ENCODE results near the gene ZFYVE1.
"Not testable (repeated sequence)": the region's sequence is repeated elsewhere in the genome, so short reads cannot be mapped to it uniquely, and the experiment has no call there.

The ZFYVE1 gene, protein sequence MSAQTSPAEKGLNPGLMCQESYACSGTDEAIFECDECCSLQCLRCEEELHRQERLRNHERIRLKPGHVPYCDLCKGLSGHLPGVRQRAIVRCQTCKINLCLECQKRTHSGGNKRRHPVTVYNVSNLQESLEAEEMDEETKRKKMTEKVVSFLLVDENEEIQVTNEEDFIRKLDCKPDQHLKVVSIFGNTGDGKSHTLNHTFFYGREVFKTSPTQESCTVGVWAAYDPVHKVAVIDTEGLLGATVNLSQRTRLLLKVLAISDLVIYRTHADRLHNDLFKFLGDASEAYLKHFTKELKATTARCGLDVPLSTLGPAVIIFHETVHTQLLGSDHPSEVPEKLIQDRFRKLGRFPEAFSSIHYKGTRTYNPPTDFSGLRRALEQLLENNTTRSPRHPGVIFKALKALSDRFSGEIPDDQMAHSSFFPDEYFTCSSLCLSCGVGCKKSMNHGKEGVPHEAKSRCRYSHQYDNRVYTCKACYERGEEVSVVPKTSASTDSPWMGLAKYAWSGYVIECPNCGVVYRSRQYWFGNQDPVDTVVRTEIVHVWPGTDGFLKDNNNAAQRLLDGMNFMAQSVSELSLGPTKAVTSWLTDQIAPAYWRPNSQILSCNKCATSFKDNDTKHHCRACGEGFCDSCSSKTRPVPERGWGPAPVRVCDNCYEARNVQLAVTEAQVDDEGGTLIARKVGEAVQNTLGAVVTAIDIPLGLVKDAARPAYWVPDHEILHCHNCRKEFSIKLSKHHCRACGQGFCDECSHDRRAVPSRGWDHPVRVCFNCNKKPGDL

DNA sequence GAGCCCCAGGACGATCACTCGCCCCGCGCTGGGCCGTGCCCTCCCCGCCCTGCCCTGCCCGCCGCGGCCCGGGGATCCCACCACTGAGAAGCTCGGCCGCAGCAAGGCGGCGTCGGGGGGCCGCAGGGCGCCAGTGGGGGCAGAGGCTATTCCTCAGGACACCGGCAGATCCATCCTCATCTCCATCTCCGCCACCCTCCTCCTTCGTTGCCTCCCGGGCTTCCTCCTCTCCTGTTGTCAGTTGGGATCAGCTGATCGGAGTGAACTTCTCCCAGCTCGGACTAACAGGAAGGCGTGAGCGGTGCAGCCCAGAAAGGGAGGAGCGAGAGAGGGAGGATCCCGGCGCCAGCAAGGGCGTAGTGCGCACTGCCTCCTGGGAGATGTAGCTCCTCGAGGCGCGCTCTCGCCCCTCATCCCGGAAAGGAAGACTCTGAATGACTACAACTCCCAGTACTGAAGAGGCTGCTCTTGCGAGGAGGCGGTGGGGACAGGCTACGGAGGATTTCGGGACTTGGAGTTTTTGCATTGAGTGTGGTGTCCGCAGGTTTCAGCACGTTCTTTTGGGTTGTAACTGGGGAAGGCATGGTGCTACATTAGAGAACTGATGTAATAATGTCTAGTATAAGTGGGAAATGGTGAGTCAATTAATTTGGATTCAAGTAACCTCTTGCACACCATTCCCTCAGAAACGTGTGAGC, at the start of gene ZFYVE1:
ZFYVE1 (minus strand) TSS at position 262 of the 698 bp plus-strand sequence. CDS start 2,598 bp downstream, outside the sequence.
- peak; percentile 99 for DNase-seq (ENCODE audit: low read depth)

DNA sequence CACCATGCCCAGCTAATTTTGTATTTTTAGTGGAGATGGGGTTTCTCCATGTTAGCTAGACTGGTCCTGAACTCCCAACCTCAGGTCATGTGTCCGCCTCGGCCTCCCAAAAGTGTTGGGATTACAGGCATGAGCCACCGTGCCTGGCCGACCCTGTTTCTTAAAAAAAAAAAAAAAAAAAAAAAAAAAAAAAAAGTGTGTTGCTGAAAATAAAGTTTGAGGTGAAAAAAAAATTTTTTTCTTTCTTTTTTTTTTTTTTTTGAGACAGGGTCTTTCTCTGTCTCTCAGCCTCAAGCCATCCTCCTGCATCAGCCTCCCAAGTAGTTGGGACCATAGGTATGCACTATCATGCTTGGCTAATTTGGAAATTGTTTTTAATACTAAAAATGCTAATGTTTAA, 42.7 kb upstream of the ZFYVE1 start:
- DNase-seq (ENCODE audit: low read depth) = no peak

DNA sequence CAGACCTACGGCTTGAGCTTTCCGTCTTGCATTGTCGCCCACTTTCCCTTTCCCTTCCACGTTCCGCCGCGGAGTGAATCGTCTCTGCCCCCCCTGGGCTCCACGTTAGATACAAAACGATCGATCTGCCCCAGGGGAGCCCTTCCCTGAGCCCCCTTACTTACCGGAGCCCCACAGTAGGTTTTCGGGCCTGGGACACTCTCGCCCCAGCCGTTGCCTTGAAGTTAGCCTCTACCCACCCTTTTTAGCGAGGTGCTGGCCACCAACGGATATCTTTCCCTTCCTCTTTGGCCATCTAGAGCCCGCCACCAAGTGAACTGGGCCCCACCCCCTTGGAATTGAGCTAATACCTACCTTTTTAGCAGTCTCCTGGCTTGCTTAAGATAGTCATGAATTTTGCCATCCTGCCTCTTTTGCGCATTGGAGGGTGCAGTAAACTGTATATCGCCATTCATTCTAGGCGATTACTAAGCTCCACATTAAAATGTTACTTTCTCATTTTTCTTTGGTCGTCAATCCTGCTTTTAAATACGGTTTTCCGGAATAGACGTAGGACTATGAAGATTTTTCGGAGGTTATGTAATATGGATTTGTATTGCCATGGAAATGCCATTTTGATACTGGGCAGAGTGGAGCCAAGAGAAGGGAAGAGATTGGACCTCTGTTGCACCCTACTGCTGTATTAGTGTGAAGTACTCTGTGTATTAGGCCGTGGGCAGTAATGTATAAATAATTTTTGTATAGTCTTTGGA, 32.2 kb upstream of the ZFYVE1 start:
- peak; percentile 66 for DNase-seq (ENCODE audit: low read depth)

DNA sequence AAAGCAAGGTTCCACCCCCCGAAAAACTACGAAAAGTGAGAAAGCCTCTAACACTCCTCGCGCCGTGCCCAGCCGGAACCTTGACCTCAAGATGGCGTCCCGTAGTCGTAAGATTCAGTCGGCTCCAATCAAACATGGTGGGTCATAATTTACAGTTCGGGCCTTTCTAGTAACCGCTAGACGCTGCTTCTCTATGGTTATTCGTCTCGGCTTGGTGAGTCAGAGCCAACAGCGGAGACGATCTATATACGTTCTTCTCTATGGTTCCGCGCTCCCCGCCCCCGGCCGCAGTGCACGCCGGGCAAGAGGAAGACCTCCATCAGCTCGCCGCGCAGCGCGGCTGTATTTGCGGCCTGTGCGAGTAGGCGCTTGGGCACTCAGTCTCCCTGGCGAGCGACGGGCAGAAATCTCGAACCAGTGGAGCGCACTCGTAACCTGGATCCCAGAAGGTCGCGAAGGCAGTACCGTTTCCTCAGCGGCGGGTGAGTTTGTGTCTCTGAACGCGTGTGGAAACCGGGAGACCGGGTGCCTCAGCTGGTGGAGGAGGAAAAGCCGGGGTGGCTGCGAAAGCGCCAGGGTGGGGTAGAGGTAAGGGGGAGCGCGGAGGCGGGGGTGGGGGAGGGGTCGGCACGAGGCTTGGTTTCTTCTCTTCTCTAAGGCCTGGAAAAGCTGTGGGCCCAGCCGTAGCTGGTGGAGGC, 31.5 kb upstream of the ZFYVE1 start, which contains the start of gene RBM25:
RBM25 (plus strand) TSS at position 311 of the 698 bp plus-strand sequence. CDS start 13,108 bp downstream, outside the sequence.
- peak; percentile 100 for DNase-seq (ENCODE audit: low read depth)

DNA sequence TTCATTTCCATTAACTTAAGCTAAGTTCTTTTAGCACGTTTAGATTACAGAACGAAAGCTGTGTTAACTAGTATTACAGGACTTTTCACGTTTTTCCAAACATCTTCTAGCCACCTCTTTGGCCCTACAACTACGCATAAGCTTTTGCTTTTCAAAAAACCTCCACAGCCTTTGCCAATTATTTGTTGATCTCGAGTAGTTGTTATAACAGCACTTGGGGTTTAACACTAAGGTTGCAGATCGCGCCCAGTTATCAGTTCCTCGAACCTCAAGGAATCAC, 31.0 kb upstream of the ZFYVE1 start:
- no peak for DNase-seq (ENCODE audit: low read depth)

DNA sequence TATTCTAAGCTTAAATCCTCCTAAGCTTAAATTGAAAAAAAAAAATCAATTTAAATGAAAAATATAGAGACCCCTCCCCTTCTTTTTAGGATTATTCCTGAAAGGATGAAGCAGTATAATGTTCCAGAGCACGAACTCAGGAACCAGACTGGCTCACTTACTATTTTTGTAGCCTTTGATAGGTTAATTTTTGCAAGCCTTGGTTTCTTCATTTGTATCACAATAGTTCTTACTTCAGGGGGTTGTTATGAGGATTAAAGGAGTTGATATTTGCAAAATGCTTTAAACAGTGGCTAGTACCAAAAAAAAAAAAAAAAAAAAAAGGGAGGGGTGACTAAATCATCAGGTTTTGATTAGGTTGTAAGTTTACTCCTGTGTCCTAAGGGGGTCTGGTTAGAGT, 28.3 kb upstream of the ZFYVE1 start:
- DNase-seq (ENCODE audit: low read depth) = no peak

DNA sequence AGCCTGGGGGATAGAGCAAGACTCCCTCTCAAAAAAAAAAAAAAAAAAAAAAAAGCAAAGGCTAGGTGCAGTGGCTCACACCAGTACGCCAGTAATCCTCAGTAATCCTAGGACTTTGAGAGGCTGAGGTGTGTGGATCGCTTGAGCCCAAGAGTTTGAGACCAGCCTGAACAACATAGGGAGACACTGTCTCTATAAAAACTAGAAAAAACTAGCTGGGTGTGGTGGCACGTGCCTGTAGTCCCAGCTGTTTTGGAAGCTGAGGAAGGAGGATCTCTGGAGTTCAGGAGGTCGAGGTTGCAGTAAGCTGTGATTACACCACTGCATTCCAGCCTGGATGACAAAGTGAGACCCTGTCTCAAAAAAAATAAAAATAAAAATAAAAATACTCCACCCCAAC, 22.5 kb upstream of the ZFYVE1 start:
- DNase-seq (ENCODE audit: low read depth) = no peak

DNA sequence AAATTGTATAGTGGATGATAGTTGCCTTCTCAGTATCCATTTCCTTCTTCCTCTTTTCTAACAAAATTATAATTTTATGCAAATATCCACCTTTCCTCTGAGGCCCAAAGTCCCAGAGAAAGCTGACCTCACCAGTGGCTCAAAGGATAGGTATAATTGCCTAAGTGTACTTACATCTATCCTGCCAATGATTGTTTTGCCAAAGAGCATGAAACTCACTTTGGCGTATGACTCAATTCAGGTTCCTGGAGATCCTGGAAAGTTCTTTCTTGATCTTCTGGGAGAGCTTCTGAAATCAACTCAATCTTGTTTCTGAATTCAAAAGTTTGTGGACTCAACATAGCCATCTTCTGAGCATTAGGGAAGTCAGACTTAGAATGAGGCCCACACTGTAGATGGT, 20.9 kb upstream of the ZFYVE1 start:
- no peak for DNase-seq (ENCODE audit: low read depth)

DNA sequence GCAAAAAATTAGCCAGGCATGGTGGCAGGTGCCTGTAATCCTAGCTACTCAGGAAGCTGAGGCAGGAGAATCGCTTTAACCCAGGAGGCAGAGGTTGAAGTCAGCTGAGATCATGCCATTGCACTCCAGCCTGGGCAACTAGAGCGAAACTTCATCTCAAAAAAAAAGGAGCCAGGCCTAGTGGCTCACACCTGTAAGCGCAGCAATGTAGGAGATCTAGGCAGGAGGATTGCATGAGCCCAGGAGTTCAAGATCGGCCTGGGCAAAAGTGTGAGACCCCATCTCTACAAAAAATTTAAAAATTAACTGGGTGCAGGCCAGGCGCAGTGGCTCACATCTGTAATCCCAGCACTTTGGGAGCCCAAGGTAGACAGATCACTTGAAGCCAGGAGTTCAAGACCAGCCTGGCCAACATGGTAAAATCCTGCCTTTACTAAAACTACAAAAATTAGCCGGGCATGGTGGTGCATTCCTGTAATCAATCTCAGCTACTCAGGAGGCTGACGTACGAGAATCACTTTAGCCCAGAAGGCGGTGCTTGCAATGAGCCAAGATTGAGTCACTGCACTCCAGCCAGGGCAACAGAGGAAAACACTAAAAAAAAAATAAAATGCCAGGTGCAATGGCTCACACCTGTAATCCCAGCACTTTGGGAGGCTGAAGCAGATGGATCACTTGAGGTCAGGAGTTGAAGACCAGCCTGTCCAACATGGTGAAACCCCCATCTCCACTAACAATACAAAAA, 10.0 kb upstream of the ZFYVE1 start:
- peak; percentile 70 for DNase-seq (ENCODE audit: low read depth)

DNA sequence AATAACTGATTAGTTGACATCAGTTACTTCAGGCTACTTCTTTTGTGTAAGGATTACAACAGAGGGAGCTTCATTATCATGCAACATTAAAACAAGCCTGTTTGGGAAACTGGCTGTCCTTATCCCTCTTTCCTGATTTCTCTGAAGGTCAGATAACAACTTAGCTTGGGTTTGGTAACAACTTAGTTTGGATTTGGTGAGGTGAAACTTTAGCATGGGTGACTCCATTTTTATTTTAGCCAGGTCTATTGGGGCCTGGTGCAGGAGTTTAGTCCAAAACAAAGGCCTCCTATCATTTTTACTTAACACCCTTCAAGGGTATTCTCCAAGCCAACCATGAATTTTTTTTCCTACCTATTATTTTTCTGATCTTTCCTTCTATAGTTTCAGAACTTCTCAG, 1.1 kb upstream of the ZFYVE1 start:
- DNase-seq (ENCODE audit: low read depth) = no peak

DNA sequence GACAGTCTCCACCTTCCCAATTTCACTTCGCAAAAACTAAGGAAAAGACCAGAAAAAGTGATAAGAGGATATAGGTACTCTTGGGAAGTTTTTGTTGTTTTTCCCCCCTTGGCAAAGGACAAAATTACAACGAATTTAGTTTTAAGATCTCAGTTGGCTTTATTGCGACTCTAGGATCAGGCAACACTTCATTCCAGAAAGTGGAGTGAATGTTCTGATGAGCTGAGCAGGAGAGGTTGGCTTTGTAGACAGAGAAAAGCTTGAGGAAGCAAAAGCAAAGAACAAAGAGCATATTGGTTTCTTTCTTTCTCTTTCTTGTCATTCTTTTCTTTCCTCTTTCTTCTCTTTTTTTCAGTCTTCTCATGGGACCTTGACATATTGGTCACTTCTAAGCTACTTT, 640 bp upstream of the ZFYVE1 start:
- DNase-seq (ENCODE audit: low read depth) = no peak

DNA sequence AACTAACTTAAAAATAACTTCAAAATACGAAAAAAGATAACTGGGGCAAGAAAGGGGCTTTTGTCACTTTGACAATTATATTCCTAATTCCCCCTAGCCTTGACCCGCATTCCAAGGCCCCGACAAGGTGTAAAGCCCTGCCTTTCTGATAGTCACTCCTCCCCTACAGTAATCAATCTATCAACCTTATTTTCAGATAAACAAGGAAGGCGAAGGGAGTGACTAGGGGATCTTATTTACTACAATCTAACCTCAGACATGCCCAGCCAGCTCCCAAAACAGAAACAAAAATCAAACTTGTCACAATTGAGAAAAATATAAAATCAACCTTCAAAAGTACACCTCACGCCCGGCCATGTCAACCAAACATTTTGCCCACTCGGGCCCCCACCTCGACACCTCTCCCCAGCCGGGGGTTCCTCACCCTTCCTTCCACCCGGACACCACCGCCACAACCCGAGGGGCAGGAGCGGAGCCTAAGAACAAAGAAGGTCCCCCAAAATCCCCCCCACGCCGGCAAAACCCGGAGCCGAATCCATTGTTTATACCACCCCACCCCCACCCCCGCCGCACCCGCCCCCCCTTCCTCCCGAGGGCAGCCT, 562 bp downstream of the ZFYVE1 start:
- peak; percentile 22 for DNase-seq (ENCODE audit: low read depth)

DNA sequence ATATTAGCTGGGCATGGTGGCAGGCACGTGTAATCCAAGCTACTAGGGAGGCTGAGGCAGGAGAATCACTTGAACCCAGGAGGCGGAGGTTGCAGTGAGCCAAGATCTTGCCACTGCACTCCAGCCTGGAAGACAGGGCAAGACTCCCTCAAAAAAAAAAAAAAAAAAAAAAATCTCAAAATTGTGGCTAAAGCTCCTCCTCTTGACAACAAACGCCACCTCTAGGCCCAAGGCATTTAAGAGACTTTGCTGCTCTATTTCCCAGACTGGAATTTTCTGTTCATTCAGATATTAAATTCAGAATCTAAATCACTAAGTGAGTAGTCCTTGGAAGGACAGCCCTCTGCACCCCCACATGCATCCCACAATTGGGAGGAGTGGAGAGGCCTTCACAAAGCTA, 1.4 kb downstream of the ZFYVE1 start:
- peak; percentile 37 for DNase-seq (ENCODE audit: low read depth)

DNA sequence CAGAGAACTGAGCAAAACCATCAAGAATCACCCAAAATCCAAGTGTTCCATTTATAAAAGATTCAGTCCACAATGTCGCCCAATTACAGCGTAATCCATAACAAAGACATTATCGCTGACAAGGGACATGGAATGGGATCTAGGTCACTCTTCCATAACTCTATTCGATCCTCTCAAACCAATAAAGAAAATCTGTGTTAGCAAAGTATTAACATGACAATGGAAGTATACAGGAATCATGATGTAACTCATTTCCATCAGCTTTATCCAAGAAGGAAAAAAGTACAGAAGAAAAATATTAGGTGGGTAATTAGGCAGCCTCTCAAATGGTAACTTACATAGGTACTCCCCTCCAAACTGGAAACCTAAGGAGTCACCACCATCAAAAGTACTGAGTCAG, 4.9 kb downstream of the ZFYVE1 start:
- DNase-seq (ENCODE audit: low read depth) = no peak

DNA sequence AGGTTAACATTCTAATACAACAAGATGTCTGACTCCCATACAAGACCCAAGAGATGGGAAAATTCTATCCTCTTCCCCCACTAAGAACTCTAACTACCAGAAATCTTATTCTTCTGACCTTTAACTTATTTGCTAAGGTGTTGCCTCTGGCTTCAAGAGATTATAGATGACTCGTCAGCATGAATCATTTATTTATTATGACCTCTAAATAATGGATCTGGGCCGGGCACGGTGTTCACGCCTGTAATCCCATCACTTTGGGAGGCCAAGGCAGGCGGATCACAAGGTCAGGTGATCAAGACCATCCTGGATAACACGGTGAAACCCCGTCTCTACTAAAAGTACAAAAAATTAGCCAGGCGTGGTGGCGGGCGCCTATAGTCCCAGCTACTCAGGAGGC, 10.9 kb downstream of the ZFYVE1 start:
- DNase-seq (ENCODE audit: low read depth) = peak; percentile 52

DNA sequence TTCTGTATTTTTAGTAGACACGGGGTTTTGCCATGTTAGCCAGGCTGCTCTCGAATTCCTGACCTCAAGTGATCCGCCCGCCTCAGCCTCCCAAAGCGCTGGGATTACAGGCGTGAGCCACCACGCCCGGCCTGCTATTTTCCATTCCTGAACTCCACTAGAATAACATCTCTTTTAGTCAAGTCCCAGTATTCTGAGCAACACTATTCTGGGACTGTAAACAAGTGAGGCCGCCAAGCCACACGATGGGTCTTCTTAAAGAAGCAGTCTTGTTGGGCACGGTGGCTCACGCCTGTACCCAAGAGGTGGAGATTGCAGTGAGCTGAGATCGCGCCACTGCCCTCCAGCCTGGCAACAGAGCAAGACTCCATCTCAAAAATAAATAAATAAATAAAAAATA, 11.4 kb downstream of the ZFYVE1 start:
- not testable (repeated sequence) for DNase-seq (ENCODE audit: low read depth)

DNA sequence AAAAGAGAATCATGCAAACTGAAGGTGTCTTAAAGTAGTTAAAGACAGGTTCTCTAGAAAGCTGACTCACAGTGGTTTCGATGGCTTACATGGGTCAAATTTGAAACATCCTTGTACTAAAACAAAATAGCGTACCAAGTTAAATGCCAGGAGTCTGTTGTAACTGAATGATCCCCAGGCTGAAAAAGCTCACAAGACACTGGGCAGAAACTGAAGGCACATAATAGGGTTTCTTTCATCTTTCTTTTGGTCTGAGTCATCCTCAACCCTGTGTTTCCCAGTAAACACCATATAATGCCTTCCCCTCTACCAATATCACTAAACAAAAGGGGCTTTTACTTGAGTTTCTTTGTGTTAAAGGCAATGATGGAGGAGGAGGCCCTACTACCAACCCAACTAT, 12.8 kb downstream of the ZFYVE1 start:
- peak; percentile 26 for DNase-seq (ENCODE audit: low read depth)

DNA sequence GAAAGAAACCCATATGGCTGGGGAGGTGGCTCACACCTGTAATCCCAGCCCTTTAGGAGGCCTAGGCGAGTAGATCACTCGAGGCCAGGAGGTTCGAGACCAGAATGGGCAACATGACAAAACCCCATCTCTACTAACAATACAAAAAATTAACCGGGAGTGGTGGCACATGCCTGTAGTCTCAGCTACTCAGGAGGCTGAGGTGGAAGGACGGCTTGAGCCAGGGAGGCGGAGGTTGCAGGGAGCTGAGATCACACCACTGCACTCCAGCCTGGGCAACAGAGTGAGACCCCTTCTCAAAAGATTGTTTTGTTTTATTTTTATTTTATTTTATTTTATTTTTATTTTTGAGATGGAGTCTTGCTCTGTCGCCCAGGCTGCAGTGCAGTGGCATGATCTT, 15.7 kb downstream of the ZFYVE1 start:
- not testable (repeated sequence) for DNase-seq (ENCODE audit: low read depth)

DNA sequence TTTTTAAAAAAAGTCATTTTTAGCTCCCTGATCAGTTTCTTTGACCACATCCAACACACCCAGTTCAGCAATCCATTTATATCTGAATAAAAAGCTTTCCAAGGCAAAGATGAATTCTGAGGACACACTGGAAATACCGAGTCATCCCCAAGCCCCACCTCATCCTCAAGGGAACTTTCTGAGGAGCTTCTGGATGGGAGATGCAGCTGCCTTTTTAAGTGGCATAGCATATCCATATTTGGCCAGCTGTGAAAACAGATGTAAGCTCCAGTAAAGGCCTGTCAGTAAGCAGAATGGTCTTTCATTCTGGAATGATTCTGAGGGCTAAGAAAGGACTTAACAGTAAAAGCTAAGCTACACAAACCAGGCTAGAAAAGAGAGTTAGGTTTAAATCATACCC, 18.4 kb downstream of the ZFYVE1 start:
- DNase-seq (ENCODE audit: low read depth) = no peak

DNA sequence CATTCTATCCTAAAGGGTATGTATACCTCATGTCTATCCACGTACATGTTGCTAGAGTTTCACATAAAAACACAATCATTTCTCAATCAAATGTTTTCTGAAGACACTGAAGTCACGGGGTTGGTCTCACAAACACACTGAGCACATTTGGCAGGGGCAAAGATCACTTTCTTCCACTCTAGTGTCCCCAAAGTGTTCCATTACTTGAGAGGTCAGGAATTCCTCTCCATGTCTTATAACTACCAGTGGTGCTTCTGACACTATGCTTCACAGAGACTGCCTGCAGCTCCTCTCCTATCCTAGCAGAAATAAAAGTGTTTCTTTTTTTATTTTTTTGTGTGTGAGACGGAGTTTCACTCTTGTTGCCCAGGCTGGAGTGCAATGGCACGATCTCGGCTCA, 19.1 kb downstream of the ZFYVE1 start:
- no peak for DNase-seq (ENCODE audit: low read depth)

Data from ELR (cell line).